ENCODE measurements around the gene SERPINB10. TPM values are rescaled to one million over a fixed set of nuclear protein-coding genes. Genes with fewer than 3 reads are reported as not detected.

The SERPINB10 gene
- total RNA-seq (2022; extraction: Qiagen RNA extraction; ENCODE audit: low read depth) = 0.22 TPM in 1 of 5 replicates, not detected in the others

GRCh38 chr18:63907664-63908063 is at the start of gene SERPINB10:
SERPINB10 (plus strand) TSS chr18:63907958; CDS start chr18:63915511, 7,553 bp downstream.

DNA sequence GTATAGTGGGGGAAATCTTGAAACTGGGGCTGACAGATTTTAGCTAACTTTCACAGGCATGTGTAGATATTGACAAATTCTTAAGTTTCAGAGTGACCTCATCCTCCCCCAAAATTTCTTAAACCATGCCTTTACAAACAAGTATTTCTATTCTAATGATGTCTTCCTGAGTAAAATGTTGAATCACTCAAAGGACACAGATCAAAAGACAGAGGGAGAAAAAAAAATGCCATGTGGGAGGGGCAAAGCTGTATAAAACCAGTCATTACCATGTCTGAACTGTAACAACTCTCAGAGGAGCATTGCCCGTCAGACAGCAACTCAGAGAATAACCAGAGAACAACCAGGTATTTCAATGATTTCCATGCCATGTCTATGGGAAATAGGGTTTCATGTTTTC is 20.3 kb upstream of the SERPINB10 start, which contains the start of gene SERPINB2:
Gene SERPINB2 (plus strand): TSS at position 282 of the 400 bp plus-strand sequence. CDS start 3,740 bp downstream, outside the sequence.

GRCh38 chr18:63949068-63949737 is 41.4 kb downstream of the SERPINB10 start, which contains the start of gene HMSD:
HMSD (plus strand) TSS chr18:63949301; CDS start chr18:63953456, 4,155 bp downstream.

DNA sequence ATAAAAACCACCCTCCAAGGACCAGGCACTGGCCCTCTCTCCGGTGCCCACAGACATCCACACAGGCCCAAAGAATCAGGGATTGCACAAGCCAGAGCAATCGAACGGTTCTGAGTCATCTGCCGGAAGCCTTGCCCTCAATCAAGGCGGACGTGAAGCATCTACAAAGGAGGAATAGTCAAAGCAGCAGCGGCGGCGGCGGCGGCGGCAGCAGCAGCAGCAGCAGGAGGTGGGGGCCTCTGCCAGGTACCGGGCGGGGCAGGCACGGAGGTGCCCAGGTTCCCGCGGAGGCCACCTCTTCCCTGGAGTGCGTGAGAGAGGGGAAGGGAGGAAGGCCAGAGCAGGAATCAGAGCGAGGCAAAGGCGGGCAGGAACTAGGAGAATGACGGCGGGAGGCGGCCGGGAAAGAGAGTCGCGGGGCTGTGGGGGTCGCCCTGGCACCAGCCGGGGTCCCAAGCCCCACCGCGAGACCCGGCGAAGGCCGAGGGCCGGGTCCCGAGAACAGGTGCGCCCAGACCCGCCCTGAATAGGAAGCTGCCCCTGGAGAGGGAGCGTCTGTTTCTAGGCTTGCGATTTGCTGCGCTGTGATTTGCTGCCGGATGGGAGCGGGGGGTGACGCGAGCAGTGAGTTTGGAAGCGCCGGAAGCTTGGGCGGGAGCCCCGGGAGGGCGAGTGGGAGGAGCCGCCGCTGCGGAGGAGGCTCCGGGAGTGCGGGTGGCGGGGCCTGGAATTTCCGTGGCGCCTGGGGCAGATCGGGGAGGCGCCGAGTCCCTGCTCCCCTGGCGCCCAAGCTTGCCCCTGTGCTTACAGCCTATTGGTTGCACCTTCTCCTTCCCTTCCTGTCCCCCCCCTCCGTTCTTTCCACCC is 62.4 kb downstream of the SERPINB10 start, which contains the start of gene SERPINB8:
Gene SERPINB8 (plus strand): TSS at position 140 of the 867 bp plus-strand sequence. CDS start 8,228 bp downstream, outside the sequence.

Other genes with a start within 250 kb of the SERPINB10 start
- 0.10 to 0.18 TPM (median 0.13 TPM) in 4 of 5 replicates, not detected in the other for gene SERPINB3, start 246.1 kb upstream of the SERPINB10 start, total RNA-seq (2022; extraction: Qiagen RNA extraction; ENCODE audit: low read depth)
- 0.07 to 0.08 TPM in 2 of 5 replicates, not detected in the others for gene SERPINB11, start 205.0 kb upstream of the SERPINB10 start, total RNA-seq (2022; extraction: Qiagen RNA extraction; ENCODE audit: low read depth)
- gene SERPINB7, start 132.5 kb upstream of the SERPINB10 start, total RNA-seq (2022; extraction: Qiagen RNA extraction; ENCODE audit: low read depth) = 1.5 to 2.9 TPM (median 2.9 TPM) in 5 replicates
- 0.05 to 0.08 TPM in 2 of 5 replicates, not detected in the others for gene SERPINB2, start 20.3 kb upstream of the SERPINB10 start, total RNA-seq (2022; extraction: Qiagen RNA extraction; ENCODE audit: low read depth)
- 0.23 to 1.9 TPM (median 0.35 TPM) in 4 of 5 replicates, not detected in the other for gene HMSD, start 41.3 kb downstream of the SERPINB10 start, total RNA-seq (2022; extraction: Qiagen RNA extraction; ENCODE audit: low read depth)
- 8.8 to 15.1 TPM (median 12.2 TPM) in 5 replicates for gene SERPINB8, start 62.1 kb downstream of the SERPINB10 start, total RNA-seq (2022; extraction: Qiagen RNA extraction; ENCODE audit: low read depth)
- not detected in 5 replicates for gene LINC00305, start 241.1 kb downstream of the SERPINB10 start, total RNA-seq (2022; extraction: Qiagen RNA extraction; ENCODE audit: low read depth)